ENCODE data around the gene GATA5. TPM values are rescaled to one million over a fixed set of nuclear protein-coding genes. Genes with fewer than 3 reads are reported as not detected.

GATA5 gene
- polyA plus RNA-seq, 1 of the 3 experiments (the other 2 are of a cell fraction) = not detected

GRCh38 chr20:62507991-62508640 is 32.3 kb upstream of the GATA5 start:
- Histone ChIP-seq H3K9ac (no peak overlapping the region), H3K9me2 (no peaks in the 10 kb centered on the region), H3K9me3 (no peaks in the 10 kb centered on the region), H3K4me2 (no peak overlapping the region), H3K4me1 (ENCODE audit: control insufficient read depth in 1 of 2, insufficient read depth in 2 of 2, low read depth in 1 of 2, low read length in 1 of 2) (peaks cover 0 to 10% of the 10 kb centered on the region in 2 experiments; a peak in 1 of 4 replicates), H3K36me3 (replicated peaks in 1 of 2; ENCODE audit: control insufficient read depth in 1 of 2, insufficient read depth in 2 of 2, low read length in 1 of 2) (no peaks in the 10 kb centered on the region), H3K27me3 (ENCODE audit: insufficient read depth) (no peaks in the 10 kb centered on the region; the same call in 1 of the 2 replicates), H4K20me1 (ENCODE audit: insufficient read depth) (no peaks in the 10 kb centered on the region), H3F3A (replicated peaks; ENCODE audit: insufficient read depth) (no peaks in the 10 kb centered on the region), H3K4me3 (ENCODE audit: low read depth in 2 of 2, low read length in 1 of 2) (no peak overlapping the region), H3K79me2 (ENCODE audit: insufficient read depth) (no peaks in the 10 kb centered on the region), H3K27ac (ENCODE audit: low read depth in 2 of 2, low read length in 1 of 2) (no peak overlapping the region), H2AFZ (ENCODE audit: low read depth) (no peak overlapping the region)
- no peak for DNase-seq
- TF ChIP-seq EP300 (IDR thresholded peaks at IDR 0.05; ENCODE audit: borderline replicate concordance in 1 of 2, low read depth in 1 of 2, low read length in 1 of 2) = no peak
- TF ChIP-seq MXI1 (IDR thresholded peaks at IDR 0.05; ENCODE audit: low read depth, low read length) = no peak
- TF ChIP-seq MEF2A (IDR thresholded peaks at IDR 0.05; ENCODE audit: borderline replicate concordance, low read depth) = no peak
- TF ChIP-seq JUND (IDR thresholded peaks at IDR 0.05) = no peak
- TF ChIP-seq RCOR1 (IDR thresholded peaks at IDR 0.05; ENCODE audit: low read length) = no peak
- TF ChIP-seq ZBTB33 (IDR thresholded peaks at IDR 0.05; ENCODE audit: borderline replicate concordance, low read depth) = no peak
- no peak for TF ChIP-seq GABPA (IDR thresholded peaks at IDR 0.05; ENCODE audit: low read depth)
- no peak for TF ChIP-seq TAF1 (IDR thresholded peaks at IDR 0.05; ENCODE audit: borderline replicate concordance, low read depth, low read length)
- no peak for TF ChIP-seq USF1 (IDR thresholded peaks at IDR 0.05; ENCODE audit: borderline replicate concordance, low read depth)
- no peak for TF ChIP-seq FOXJ3 (CRISPR knock-in tag; IDR thresholded peaks at IDR 0.05)
- TF ChIP-seq ELF1 (IDR thresholded peaks at IDR 0.05) = no peak
- no peak for TF ChIP-seq IRF3 (IDR thresholded peaks at IDR 0.05; ENCODE audit: low read depth, low read length)
- no peak for TF ChIP-seq RAD21 (IDR thresholded peaks at IDR 0.05; ENCODE audit: low read length)
- ChIA-PET POLR2A (no interaction called here), CTCF (interaction anchor here (0.9 to 2.7 kb wide), 7 partner anchors 8 to 284 kb away, joined by 3 to 22 read pairs (median 5); no protein-coding TSS in a partner anchor)
- WGBS (ENCODE audit: low lambda C conversion rate) = 84% methylated on average over 7 of the region's 22 CpGs

GRCh38 chr20:62507323-62507722 is 31.5 kb upstream of the GATA5 start:
- no peak overlapping the region for H3K4me3 ChIP-seq (ENCODE audit: low read depth in 2 of 2, low read length in 1 of 2)
- POLR2A ChIA-PET = no interaction called here
- TF ChIP-seq EZH2phosphoT487 (IDR thresholded peaks at IDR 0.05; ENCODE audit: borderline replicate concordance, low read depth) = no peak
- TF ChIP-seq RAD21 (IDR thresholded peaks at IDR 0.05; ENCODE audit: low read length) = no peak
- no peak for TF ChIP-seq NRF1 (IDR thresholded peaks at IDR 0.05; ENCODE audit: low read depth, low read length)
- no peak for TF ChIP-seq MEF2A (IDR thresholded peaks at IDR 0.05; ENCODE audit: borderline replicate concordance, low read depth)
- no peak for TF ChIP-seq USF2 (IDR thresholded peaks at IDR 0.05; ENCODE audit: borderline replicate concordance, low read depth, low read length)
- TF ChIP-seq TEAD4 (IDR thresholded peaks at IDR 0.05; ENCODE audit: borderline replicate concordance, insufficient read depth) = no peak
- TF ChIP-seq PBX3 (IDR thresholded peaks at IDR 0.05) = no peak
- TF ChIP-seq FOXJ3 (CRISPR knock-in tag; IDR thresholded peaks at IDR 0.05) = no peak
- no peak for TF ChIP-seq SMC3 (IDR thresholded peaks at IDR 0.05; ENCODE audit: low read depth, low read length)

More at GRCh38 chr20:62507323-62507722, 31.5 kb upstream of the GATA5 start:
- H3K4me2 ChIP-seq = no peak overlapping the region
- H3K9me3 ChIP-seq = no peaks in the 10 kb centered on the region
- H4K20me1 ChIP-seq (ENCODE audit: insufficient read depth) = no peaks in the 10 kb centered on the region
- no peaks in the 10 kb centered on the region for H3F3A ChIP-seq (replicated peaks; ENCODE audit: insufficient read depth)
- no peaks in the 10 kb centered on the region for H3K36me3 ChIP-seq (replicated peaks in 1 of 2; ENCODE audit: control insufficient read depth in 1 of 2, insufficient read depth in 2 of 2, low read length in 1 of 2)
- no peak overlapping the region for H2AFZ ChIP-seq (ENCODE audit: low read depth)
- no peak overlapping the region for H3K27ac ChIP-seq (ENCODE audit: low read depth in 2 of 2, low read length in 1 of 2)
- no peaks in the 10 kb centered on the region for H3K79me2 ChIP-seq (ENCODE audit: insufficient read depth)
- CTCF ChIA-PET = interaction anchor here (0.9 to 2.7 kb wide), 4 partner anchors 7 to 110 kb away, joined by 4 to 22 read pairs (median 11); no protein-coding TSS in a partner anchor
- no CpG with 5 or more reads among the region's 7 CpGs for WGBS (ENCODE audit: low lambda C conversion rate)
- no peak for DNase-seq
- no peaks in the 10 kb centered on the region for H3K27me3 ChIP-seq (ENCODE audit: insufficient read depth)
- H3K9me2 ChIP-seq = no peaks in the 10 kb centered on the region
- H3K9ac ChIP-seq = no peak overlapping the region
- peaks cover 0 to 11% of the 10 kb centered on the region in 2 experiments; a peak in 1 of 4 replicates for H3K4me1 ChIP-seq (ENCODE audit: control insufficient read depth in 1 of 2, insufficient read depth in 2 of 2, low read depth in 1 of 2, low read length in 1 of 2)
